ENCODE results near the gene POLR1E. TPM values are rescaled to one million over a fixed set of nuclear protein-coding genes. Genes with fewer than 3 reads are reported as not detected.

The POLR1E gene
- total and polyA plus RNA-seq, 9 of the 15 experiments (the other 6 are each of a cell fraction or from before 2014, with no cell fraction given), result 18.9 to 102 (median 74.4) TPM

DNA sequence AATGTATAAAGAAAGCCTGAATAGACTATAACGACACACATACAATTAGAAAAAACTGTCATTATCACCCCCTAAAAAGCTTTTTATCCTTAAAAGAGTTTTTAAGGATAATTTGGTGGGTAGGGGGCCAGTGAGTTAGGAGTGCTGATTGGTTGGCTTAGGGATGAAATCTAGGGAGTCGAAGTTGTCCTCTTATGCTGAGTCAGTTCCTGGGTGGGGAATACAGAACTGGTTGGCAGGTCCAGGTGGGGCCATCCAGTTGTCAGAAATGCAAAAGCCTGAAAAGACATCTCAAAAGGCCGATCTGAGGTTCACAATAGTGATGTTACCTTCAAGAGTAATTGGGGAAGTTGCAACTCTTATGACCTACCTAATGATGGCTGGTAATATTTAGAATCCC is 34.1 kb upstream of the POLR1E start (continued):
- TF ChIP-seq, protein P1, sequence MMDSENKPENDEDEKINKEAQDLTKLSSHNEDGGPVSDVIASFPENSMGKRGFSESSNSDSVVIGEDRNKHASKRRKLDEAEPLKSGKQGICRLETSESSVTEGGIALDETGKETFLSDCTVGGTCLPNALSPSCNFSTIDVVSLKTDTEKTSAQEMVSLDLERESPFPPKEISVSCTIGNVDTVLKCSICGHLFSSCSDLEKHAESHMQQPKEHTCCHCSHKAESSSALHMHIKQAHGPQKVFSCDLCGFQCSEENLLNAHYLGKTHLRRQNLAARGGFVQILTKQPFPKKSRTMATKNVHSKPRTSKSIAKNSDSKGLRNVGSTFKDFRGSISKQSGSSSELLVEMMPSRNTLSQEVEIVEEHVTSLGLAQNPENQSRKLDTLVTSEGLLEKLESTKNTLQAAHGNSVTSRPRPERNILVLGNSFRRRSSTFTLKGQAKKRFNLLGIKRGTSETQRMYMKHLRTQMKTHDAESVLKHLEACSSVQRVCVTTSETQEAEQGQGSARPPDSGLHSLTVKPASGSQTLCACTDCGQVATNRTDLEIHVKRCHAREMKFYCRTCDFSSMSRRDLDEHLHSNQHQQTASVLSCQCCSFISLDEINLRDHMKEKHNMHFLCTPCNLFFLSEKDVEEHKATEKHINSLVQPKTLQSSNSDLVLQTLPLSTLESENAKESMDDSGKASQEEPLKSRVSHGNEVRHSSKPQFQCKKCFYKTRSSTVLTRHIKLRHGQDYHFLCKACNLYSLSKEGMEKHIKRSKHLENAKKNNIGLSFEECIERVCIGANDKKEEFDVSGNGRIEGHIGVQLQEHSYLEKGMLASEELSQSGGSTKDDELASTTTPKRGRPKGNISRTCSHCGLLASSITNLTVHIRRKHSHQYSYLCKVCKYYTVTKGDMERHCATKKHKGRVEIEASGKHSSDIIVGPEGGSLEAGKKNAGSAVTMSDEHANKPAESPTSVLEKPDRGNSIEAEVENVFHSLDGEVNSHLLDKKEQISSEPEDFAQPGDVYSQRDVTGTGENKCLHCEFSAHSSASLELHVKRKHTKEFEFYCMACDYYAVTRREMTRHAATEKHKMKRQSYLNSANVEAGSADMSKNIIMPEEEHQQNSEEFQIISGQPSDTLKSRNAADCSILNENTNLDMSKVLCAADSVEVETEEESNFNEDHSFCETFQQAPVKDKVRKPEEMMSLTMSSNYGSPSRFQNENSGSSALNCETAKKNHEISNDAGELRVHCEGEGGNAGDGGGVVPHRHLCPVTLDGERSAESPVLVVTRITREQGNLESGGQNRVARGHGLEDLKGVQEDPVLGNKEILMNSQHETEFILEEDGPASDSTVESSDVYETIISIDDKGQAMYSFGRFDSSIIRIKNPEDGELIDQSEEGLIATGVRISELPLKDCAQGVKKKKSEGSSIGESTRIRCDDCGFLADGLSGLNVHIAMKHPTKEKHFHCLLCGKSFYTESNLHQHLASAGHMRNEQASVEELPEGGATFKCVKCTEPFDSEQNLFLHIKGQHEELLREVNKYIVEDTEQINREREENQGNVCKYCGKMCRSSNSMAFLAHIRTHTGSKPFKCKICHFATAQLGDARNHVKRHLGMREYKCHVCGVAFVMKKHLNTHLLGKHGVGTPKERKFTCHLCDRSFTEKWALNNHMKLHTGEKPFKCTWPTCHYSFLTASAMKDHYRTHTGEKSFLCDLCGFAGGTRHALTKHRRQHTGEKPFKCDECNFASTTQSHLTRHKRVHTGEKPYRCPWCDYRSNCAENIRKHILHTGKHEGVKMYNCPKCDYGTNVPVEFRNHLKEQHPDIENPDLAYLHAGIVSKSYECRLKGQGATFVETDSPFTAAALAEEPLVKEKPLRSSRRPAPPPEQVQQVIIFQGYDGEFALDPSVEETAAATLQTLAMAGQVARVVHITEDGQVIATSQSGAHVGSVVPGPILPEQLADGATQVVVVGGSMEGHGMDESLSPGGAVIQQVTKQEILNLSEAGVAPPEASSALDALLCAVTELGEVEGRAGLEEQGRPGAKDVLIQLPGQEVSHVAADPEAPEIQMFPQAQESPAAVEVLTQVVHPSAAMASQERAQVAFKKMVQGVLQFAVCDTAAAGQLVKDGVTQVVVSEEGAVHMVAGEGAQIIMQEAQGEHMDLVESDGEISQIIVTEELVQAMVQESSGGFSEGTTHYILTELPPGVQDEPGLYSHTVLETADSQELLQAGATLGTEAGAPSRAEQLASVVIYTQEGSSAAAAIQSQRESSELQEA (IDR thresholded peaks at IDR 0.05; ENCODE audit: low read depth), result no peak
- TF ChIP-seq, protein P2, sequence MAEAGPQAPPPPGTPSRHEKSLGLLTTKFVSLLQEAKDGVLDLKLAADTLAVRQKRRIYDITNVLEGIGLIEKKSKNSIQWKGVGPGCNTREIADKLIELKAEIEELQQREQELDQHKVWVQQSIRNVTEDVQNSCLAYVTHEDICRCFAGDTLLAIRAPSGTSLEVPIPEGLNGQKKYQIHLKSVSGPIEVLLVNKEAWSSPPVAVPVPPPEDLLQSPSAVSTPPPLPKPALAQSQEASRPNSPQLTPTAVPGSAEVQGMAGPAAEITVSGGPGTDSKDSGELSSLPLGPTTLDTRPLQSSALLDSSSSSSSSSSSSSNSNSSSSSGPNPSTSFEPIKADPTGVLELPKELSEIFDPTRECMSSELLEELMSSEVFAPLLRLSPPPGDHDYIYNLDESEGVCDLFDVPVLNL (CRISPR knock-in tag; IDR thresholded peaks at IDR 0.05; ENCODE audit: low read depth), result no peak
- TF ChIP-seq C11orf30 (IDR thresholded peaks at IDR 0.05; ENCODE audit: low read depth) (peak; percentile 82), NFE2 (IDR thresholded peaks at IDR 0.05; ENCODE audit: low read depth) (peak; percentile 72), DMBX1 (CRISPR knock-in tag; IDR thresholded peaks at IDR 0.05; ENCODE audit: borderline replicate concordance) (no peak), ZNF316 (IDR thresholded peaks at IDR 0.05) (peak; percentile 92), JUNB (CRISPR knock-in tag; conservative IDR thresholded peaks at IDR 0.05) (no peak), ZNF175 (CRISPR knock-in tag; IDR thresholded peaks at IDR 0.05; ENCODE audit: low read depth) (no peak), PHB2 (IDR thresholded peaks at IDR 0.05; ENCODE audit: low read depth) (no peak), ZNF133 (CRISPR knock-in tag; IDR thresholded peaks at IDR 0.05) (no peak)
- TF ChIP-seq, protein P3, sequence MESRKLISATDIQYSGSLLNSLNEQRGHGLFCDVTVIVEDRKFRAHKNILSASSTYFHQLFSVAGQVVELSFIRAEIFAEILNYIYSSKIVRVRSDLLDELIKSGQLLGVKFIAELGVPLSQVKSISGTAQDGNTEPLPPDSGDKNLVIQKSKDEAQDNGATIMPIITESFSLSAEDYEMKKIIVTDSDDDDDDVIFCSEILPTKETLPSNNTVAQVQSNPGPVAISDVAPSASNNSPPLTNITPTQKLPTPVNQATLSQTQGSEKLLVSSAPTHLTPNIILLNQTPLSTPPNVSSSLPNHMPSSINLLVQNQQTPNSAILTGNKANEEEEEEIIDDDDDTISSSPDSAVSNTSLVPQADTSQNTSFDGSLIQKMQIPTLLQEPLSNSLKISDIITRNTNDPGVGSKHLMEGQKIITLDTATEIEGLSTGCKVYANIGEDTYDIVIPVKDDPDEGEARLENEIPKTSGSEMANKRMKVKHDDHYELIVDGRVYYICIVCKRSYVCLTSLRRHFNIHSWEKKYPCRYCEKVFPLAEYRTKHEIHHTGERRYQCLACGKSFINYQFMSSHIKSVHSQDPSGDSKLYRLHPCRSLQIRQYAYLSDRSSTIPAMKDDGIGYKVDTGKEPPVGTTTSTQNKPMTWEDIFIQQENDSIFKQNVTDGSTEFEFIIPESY (CRISPR knock-in tag; IDR thresholded peaks at IDR 0.05), result no peak

Data from K562 (cell line).